Measurements from ENCODE around the gene PNLIPRP1. TPM values are rescaled to one million over a fixed set of nuclear protein-coding genes. Genes with fewer than 3 reads are reported as not detected.

Gene PNLIPRP1
- total and polyA plus RNA-seq, 2 of the 4 experiments (the other 2 are of a cell fraction): not detected

GRCh38 chr10:116607336-116607735 lies 16.6 kb downstream of the PNLIPRP1 start:
- peaks cover 6% of the 10 kb centered on the region; the same call in 1 of the 2 replicates for H3K27me3 ChIP-seq (ENCODE audit: control insufficient read depth, insufficient read depth, low read length)
- in situ Hi-C loops (cut with MboI; ENCODE audit: low sequenced_read_pairs): no loop called here
- intact Hi-C loops (cut with micrococcal nuclease): no loop called here

More at GRCh38 chr10:116607336-116607735, 16.6 kb downstream of the PNLIPRP1 start:
- no peaks in the 10 kb centered on the region for H4K20me1 ChIP-seq (ENCODE audit: insufficient read depth, low read length)
- no TSS peak for BruUV-seq (replicated peaks)
- H2AK5ac ChIP-seq (ENCODE audit: low read depth, low read length): no peak overlapping the region
- no peaks in the 10 kb centered on the region for H3K36me3 ChIP-seq (ENCODE audit: control insufficient read depth, insufficient read depth, low read length)
- POLR2A ChIA-PET (ENCODE audit: unreplicated experiment): no interaction called here
- H2BK120ac ChIP-seq (ENCODE audit: low read depth, low read length): no peak overlapping the region
- H3K4me2 ChIP-seq (ENCODE audit: low read depth, low read length): no peak overlapping the region
- H2BK5ac ChIP-seq (ENCODE audit: low read depth, low read length, poor library complexity, severe bottlenecking): no peak overlapping the region
- no peak overlapping the region for H3K14ac ChIP-seq (replicated peaks; ENCODE audit: low read depth, low read length)
- no peaks in the 10 kb centered on the region for H3K9me3 ChIP-seq (ENCODE audit: control insufficient read depth, insufficient read depth, low read length)
- no peak overlapping the region for H2AK9ac ChIP-seq (replicated peaks; ENCODE audit: low read depth, low read length, poor library complexity)
- dilution Hi-C loops (cut with HindIII; ENCODE audit: low sequenced_read_pairs, unreplicated experiment): no loop called here
- H3K9me1 ChIP-seq (ENCODE audit: insufficient read depth, low read length): no peaks in the 10 kb centered on the region
- TF ChIP-seq CTCF (conservative IDR thresholded peaks at IDR 0.05; ENCODE audit: low read depth, low read length) (no peak), CHD1 (IDR thresholded peaks at IDR 0.05; ENCODE audit: low read depth, low read length) (no peak), SMC3 (IDR thresholded peaks at IDR 0.05; ENCODE audit: low read depth, low read length) (no peak), BHLHE40 (IDR thresholded peaks at IDR 0.05; ENCODE audit: low read depth, low read length) (no peak), RAD21 (IDR thresholded peaks at IDR 0.05; ENCODE audit: low read length) (no peak), ELK1 (IDR thresholded peaks at IDR 0.05; ENCODE audit: borderline replicate concordance, low read depth, low read length) (no peak), NFE2L2 (IDR thresholded peaks at IDR 0.05; ENCODE audit: low read depth, low read length) (no peak), FOS (IDR thresholded peaks at IDR 0.05; ENCODE audit: low read depth, low read length) (no peak), USF2 (IDR thresholded peaks at IDR 0.05; ENCODE audit: low read depth, low read length) (no peak), POLR2A (IDR thresholded peaks at IDR 0.05; ENCODE audit: low read depth, low read length) (no peak), MAZ (IDR thresholded peaks at IDR 0.05; ENCODE audit: borderline replicate concordance, low read depth, low read length) (no peak), RFX5 (IDR thresholded peaks at IDR 0.05; ENCODE audit: low read depth, low read length) (no peak), MXI1 (IDR thresholded peaks at IDR 0.05; ENCODE audit: borderline replicate concordance, low read depth, low read length) (no peak), CEBPB (IDR thresholded peaks at IDR 0.05; ENCODE audit: low read depth, low read length) (no peak), RCOR1 (IDR thresholded peaks at IDR 0.05; ENCODE audit: insufficient replicate concordance, low read length) (no peak), MAFK (IDR thresholded peaks at IDR 0.05; ENCODE audit: low read depth, low read length) (no peak)
- no peaks in the 10 kb centered on the region; the same call in 1 of the 2 replicates for H3K4me1 ChIP-seq (ENCODE audit: control insufficient read depth, insufficient read depth, low read length)
- DNase-seq (no peak), ATAC-seq (ENCODE audit: low read depth) (no peak)
- no peak overlapping the region for H4K8ac ChIP-seq (ENCODE audit: low read depth in 2 of 2, low read length in 2 of 2)
- no peak overlapping the region for H3K4me3 ChIP-seq (ENCODE audit: insufficient read depth, low read depth, low read length)
- H3K18ac ChIP-seq (ENCODE audit: low read depth, low read length): no peak overlapping the region
- H2AFZ ChIP-seq (replicated peaks; ENCODE audit: low read length, poor library complexity): no peak overlapping the region
- H4K5ac ChIP-seq (ENCODE audit: low read depth, low read length): no peak overlapping the region
- no peaks in the 10 kb centered on the region for H3K79me1 ChIP-seq (ENCODE audit: low read depth in 1 of 2, low read length in 2 of 2)
- H3K4ac ChIP-seq (ENCODE audit: low read depth, low read length): no peak overlapping the region
- no peak overlapping the region for H4K91ac ChIP-seq (ENCODE audit: insufficient read depth, low read depth, low read length)
- no peak overlapping the region for H2BK15ac ChIP-seq (ENCODE audit: low read depth, low read length)
- 90% methylated on average over 3 of the region's 6 CpGs; no CpG with 5 or more reads in 1 of the 2 experiments for WGBS, 2 experiments (ENCODE audit: extremely low coverage in 2 of 2, insufficient read length in 1 of 2)
- no peak overlapping the region for H2BK20ac ChIP-seq (ENCODE audit: low read depth, low read length)
- H3K56ac ChIP-seq (ENCODE audit: extremely low read depth, insufficient read depth, low read length): no peak overlapping the region
- H3K27ac ChIP-seq (ENCODE audit: insufficient read depth, low read length): no peak overlapping the region
- CTCF ChIA-PET: no interaction called here
- no peak overlapping the region for H3K9ac ChIP-seq (ENCODE audit: low read depth, low read length)
- H3K23ac ChIP-seq (ENCODE audit: low read depth, low read length): no peak overlapping the region

Measured in IMR-90 (cell line).